GM12872 (cell line): ENCODE measurements around the gene DBP.

Experiments
- CTCF ChIP-seq: IDR thresholded peaks from 3 replicates; pipeline ENCODE4 v1.5.1; 2011; ENCODE audit warnings: low read depth, mild to moderate bottlenecking, low read length, moderate library complexity; ENCODE audit not compliant: insufficient read depth

DBP gene

GRCh38 chr19:48670699-48671445, 33.7 kb upstream of the DBP start:
- TF ChIP-seq CTCF, result no peak

- TF ChIP-seq CTCF, result no peak
Measured at GRCh38 chr19:48669903-48670668, 32.9 kb upstream of the DBP start.

GRCh38 chr19:48668761-48669160, 31.6 kb upstream of the DBP start:
- no peak for TF ChIP-seq CTCF

GRCh38 chr19:48668332-48668731, 31.2 kb upstream of the DBP start:
- TF ChIP-seq CTCF, result no peak

GRCh38 chr19:48665786-48666185, 28.6 kb upstream of the DBP start:
- no peak for TF ChIP-seq CTCF

- TF ChIP-seq CTCF, result no peak
Measured at GRCh38 chr19:48664476-48664875, 27.3 kb upstream of the DBP start.

GRCh38 chr19:48663667-48664066, 26.5 kb upstream of the DBP start:
- TF ChIP-seq CTCF, result no peak
